GM23248 (cell line): ENCODE measurements around the gene HOXA4. TPM values are rescaled to one million over a fixed set of nuclear protein-coding genes. Genes with fewer than 3 reads are reported as not detected.

ENCODE experiments used
- DNase-seq: peaks from one replicate; pipeline ENCODE4 v3.0.0-alpha.2; 2015
- H2AFZ ChIP-seq: fragments of 200-600 bp; sonication (generic); 2 replicates; pipeline ENCODE4 v1.6.1; 2016; ENCODE audit warnings: antibody characterized with exemption
- H3F3A ChIP-seq: fragments of 200-600 bp; sonication (generic); 2 replicates; pipeline ENCODE4 v1.6.1; 2016; ENCODE audit warnings: mild to moderate bottlenecking, antibody characterized with exemption, mixed run types; ENCODE audit not compliant: insufficient read depth
- H3K27ac ChIP-seq: fragments of 200-600 bp; sonication (generic); 2 replicates; pipeline ENCODE4 v1.5.1; 2016; ENCODE audit warnings: mild to moderate bottlenecking
- H3K27me3 ChIP-seq: fragments of 200-600 bp; sonication (generic); replicated peaks from 2 replicates; pipeline ENCODE4 v1.6.1; 2016; ENCODE audit warnings: mild to moderate bottlenecking; ENCODE audit not compliant: insufficient read depth
- H3K36me3 ChIP-seq: fragments of 200-600 bp; sonication (generic); 2 replicates; pipeline ENCODE4 v1.6.1; 2016; ENCODE audit warnings: low read depth, mild to moderate bottlenecking
- H3K4me1 ChIP-seq: fragments of 200-600 bp; sonication (generic); 2 replicates; pipeline ENCODE4 v1.6.1; 2016; ENCODE audit warnings: mild to moderate bottlenecking; ENCODE audit not compliant: insufficient read depth
- H3K4me2 ChIP-seq: fragments of 200-600 bp; sonication (generic); one replicate; pipeline ENCODE4 v1.6.1; 2016; ENCODE audit warnings: mild to moderate bottlenecking; ENCODE audit not compliant: unreplicated experiment
- H3K4me3 ChIP-seq: fragments of 200-600 bp; sonication (generic); 2 replicates; pipeline ENCODE4 v1.5.1; 2016; ENCODE audit warnings: mild to moderate bottlenecking
- H3K79me2 ChIP-seq: fragments of 200-600 bp; sonication (generic); 2 replicates; pipeline ENCODE4 v1.6.1; 2016; ENCODE audit warnings: mild to moderate bottlenecking; ENCODE audit not compliant: insufficient read depth
- H3K9ac ChIP-seq: fragments of 200-600 bp; sonication (generic); 2 replicates; pipeline ENCODE4 v1.6.1; 2016; ENCODE audit warnings: mild to moderate bottlenecking
- H3K9me2 ChIP-seq: fragments of 200-600 bp; sonication (generic); 2 replicates; pipeline ENCODE4 v1.6.1; 2016; ENCODE audit warnings: mixed run types, mild to moderate bottlenecking, moderate library complexity; ENCODE audit not compliant: insufficient read depth
- H3K9me3 ChIP-seq: fragments of 200-600 bp; sonication (generic); one replicate; pipeline ENCODE4 v1.6.1; 2017; ENCODE audit warnings: low read depth
- H4K20me1 ChIP-seq: fragments of 200-600 bp; sonication (generic); 2 replicates; pipeline ENCODE4 v1.6.0; 2016; ENCODE audit not compliant: insufficient read depth
- EZH2 ChIP-seq: fragments of 200-600 bp; sonication (generic); IDR thresholded peaks from 2 replicates; pipeline ENCODE4 v1.6.1; 2018; ENCODE audit warnings: antibody characterized with exemption, mild to moderate bottlenecking; ENCODE audit not compliant: insufficient read depth, poor library complexity, severe bottlenecking
- EZH2phosphoT487 ChIP-seq: fragments of 200-600 bp; sonication (generic); IDR thresholded peaks from 2 replicates; pipeline ENCODE4 v1.6.1; 2018; ENCODE audit warnings: antibody characterized with exemption, moderate library complexity, mild to moderate bottlenecking, low read depth; ENCODE audit not compliant: insufficient read depth
- WGBS, 2 experiments: methylation state at CpG; one replicate each; pipeline ENCODE4 v1.1.6; 2015 to 2017; ENCODE audit warnings: low lambda C conversion rate in 2 of 2, low coverage in 1 of 2; ENCODE audit errors: missing lambda C conversion rate in 2 of 2; 5-methylcytosine and 5-hydroxymethylcytosine counted together
- in situ Hi-C: fragments of 300-500 bp; cut with MboI; formaldehyde crosslinking; loops from 2 replicates; pipeline ENCODE4 v1.15.0; 2020
- polyA plus RNA-seq: library from polyadenylated mRNA; unstranded; fragments of >200 nt; fragmentation: Nextera tagmentation; extraction: Ambion mirVana; gene quantifications from 2 replicates; pipeline ENCODE4 v1.2.1, GENCODE V29; 2016
- total RNA-seq: library from RNA; depleted of rRNA; stranded (reverse); fragments of >200 nt; shearing (Covaris generic); gene quantifications from 2 replicates; pipeline ENCODE4 v1.2.3, GENCODE V29; 2014

Gene HOXA4
- total and polyA plus RNA-seq, 2 experiments from 2014 or later, result 1.8 to 3.1 TPM

- no peak for DNase-seq
- no peaks in the 10 kb centered on the region for H3K27me3 ChIP-seq
- in situ Hi-C loops, result loop anchor here (10.0 kb wide), 4 partner anchors 305 to 1295 kb away; no protein-coding TSS in a partner anchor
- H3K4me3 ChIP-seq, result no peak overlapping the region
- H3K36me3 ChIP-seq, result peaks cover 10% of the 10 kb centered on the region; the same call in 1 of the 2 replicates
- WGBS, 2 experiments, result 94 to 95% methylated on average over 27 of the region's 27 CpGs
- TF ChIP-seq EZH2 (no peak), EZH2phosphoT487 (no peak)
- H3K79me2 ChIP-seq, result peaks cover 49% of the 10 kb centered on the region
- no peaks in the 10 kb centered on the region for H3K9me2 ChIP-seq
- peaks cover 7% of the 10 kb centered on the region; the same call in 1 of the 2 replicates for H3F3A ChIP-seq
- no peak overlapping the region for H3K9ac ChIP-seq
- H3K4me1 ChIP-seq, result peaks cover 5% of the 10 kb centered on the region
- no peak overlapping the region for H3K27ac ChIP-seq
- no peaks in the 10 kb centered on the region for H3K9me3 ChIP-seq
- H3K4me2 ChIP-seq, result no peak overlapping the region
- no peaks in the 10 kb centered on the region for H4K20me1 ChIP-seq
- H2AFZ ChIP-seq, result no peak overlapping the region
These were observed 28.9 kb upstream of the HOXA4 start for GRCh38 chr7:27159266-27160144.

- peaks cover 5% of the 10 kb centered on the region for H3K4me1 ChIP-seq
- H3K4me2 ChIP-seq, result no peak overlapping the region
- H3K79me2 ChIP-seq, result peaks cover 49% of the 10 kb centered on the region
- no peak for TF ChIP-seq EZH2phosphoT487
- TF ChIP-seq EZH2, result no peak
- WGBS, 2 experiments, result 98% methylated on average over 35 of the region's 35 CpGs
- no peaks in the 10 kb centered on the region for H3K9me3 ChIP-seq
- peaks cover 10% of the 10 kb centered on the region; the same call in 1 of the 2 replicates for H3K36me3 ChIP-seq
- H2AFZ ChIP-seq, result no peak overlapping the region
- H3K9ac ChIP-seq, result no peak overlapping the region
- no peak overlapping the region for H3K4me3 ChIP-seq
- no peak overlapping the region for H3K27ac ChIP-seq
- no peak for DNase-seq
- H3K27me3 ChIP-seq, result no peaks in the 10 kb centered on the region
- H3K9me2 ChIP-seq, result no peaks in the 10 kb centered on the region
- no peaks in the 10 kb centered on the region for H4K20me1 ChIP-seq
- H3F3A ChIP-seq, result peaks cover 8% of the 10 kb centered on the region; the same call in 1 of the 2 replicates
- in situ Hi-C loops, result loop anchor here (10.0 kb wide), 3 partner anchors 304 to 1294 kb away; no protein-coding TSS in a partner anchor
These were observed 28.1 kb upstream of the HOXA4 start for GRCh38 chr7:27158436-27159265.

GRCh38 chr7:27157702-27158431 is 27.3 kb upstream of the HOXA4 start:
- 96% methylated on average over 25 to 30 of the region's 30 CpGs for WGBS, 2 experiments
- H3K27me3 ChIP-seq, result no peaks in the 10 kb centered on the region
- no peaks in the 10 kb centered on the region for H4K20me1 ChIP-seq
- H3K4me3 ChIP-seq, result no peak overlapping the region
- H3K9ac ChIP-seq, result no peak overlapping the region
- no peaks in the 10 kb centered on the region for H3K9me3 ChIP-seq
- H3K79me2 ChIP-seq, result peaks cover 49% of the 10 kb centered on the region
- peaks cover 15% of the 10 kb centered on the region for H3F3A ChIP-seq
- no peak overlapping the region for H2AFZ ChIP-seq
- in situ Hi-C loops, result loop anchor here (10.0 kb wide), 3 partner anchors 303 to 1293 kb away; no protein-coding TSS in a partner anchor
- peaks cover 9% of the 10 kb centered on the region for H3K4me1 ChIP-seq
- no peak overlapping the region for H3K27ac ChIP-seq
- H3K4me2 ChIP-seq, result no peak overlapping the region
- no peak for DNase-seq
- peaks cover 3% of the 10 kb centered on the region; the same call in 1 of the 2 replicates for H3K36me3 ChIP-seq
- TF ChIP-seq EZH2phosphoT487, result no peak
- TF ChIP-seq EZH2, result no peak
- H3K9me2 ChIP-seq, result no peaks in the 10 kb centered on the region
